ENCODE data around the gene DHRSX. TPM values are rescaled to one million over a fixed set of nuclear protein-coding genes. Genes with fewer than 3 reads are reported as not detected.

The DHRSX gene
- polyA plus RNA-seq, 2 of the 4 experiments (the other 2 are of a cell fraction), result 32.1 to 56.3 TPM

DNA sequence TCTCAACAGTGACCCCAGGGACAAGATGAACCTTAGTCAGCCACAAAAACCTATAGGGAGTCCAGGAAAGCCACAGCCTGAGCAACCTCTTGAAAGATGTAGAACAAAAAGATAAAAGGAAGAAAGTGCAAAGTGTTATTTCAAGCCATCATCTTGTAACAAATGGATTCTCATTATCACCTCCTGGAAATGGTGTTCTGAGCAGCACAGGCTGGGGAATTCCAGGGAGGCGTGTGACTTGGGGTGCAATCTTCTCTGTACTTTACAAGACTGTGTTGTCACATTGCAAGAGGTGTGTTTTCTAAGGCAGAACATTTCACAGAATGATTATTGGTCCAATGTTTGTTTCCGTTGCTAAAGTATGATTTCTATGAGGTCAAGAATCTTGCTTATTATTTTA, 214.0 kb downstream of the DHRSX start:
- ChIA-PET CTCF (no interaction called here), POLR2A (no interaction called here)
- no peak overlapping the region for H3K4me3 ChIP-seq
- TF ChIP-seq ZSCAN20 (CRISPR knock-in tag; IDR thresholded peaks at IDR 0.05), result no peak
- TF ChIP-seq, protein P1, sequence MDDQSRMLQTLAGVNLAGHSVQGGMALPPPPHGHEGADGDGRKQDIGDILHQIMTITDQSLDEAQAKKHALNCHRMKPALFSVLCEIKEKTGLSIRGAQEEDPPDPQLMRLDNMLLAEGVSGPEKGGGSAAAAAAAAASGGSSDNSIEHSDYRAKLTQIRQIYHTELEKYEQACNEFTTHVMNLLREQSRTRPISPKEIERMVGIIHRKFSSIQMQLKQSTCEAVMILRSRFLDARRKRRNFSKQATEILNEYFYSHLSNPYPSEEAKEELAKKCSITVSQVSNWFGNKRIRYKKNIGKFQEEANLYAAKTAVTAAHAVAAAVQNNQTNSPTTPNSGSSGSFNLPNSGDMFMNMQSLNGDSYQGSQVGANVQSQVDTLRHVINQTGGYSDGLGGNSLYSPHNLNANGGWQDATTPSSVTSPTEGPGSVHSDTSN (IDR thresholded peaks at IDR 0.05), result no peak
- no peak for TF ChIP-seq RCOR1 (IDR thresholded peaks at IDR 0.05; ENCODE audit: low read depth, low read length)
- no peak for TF ChIP-seq SMC3 (IDR thresholded peaks at IDR 0.05)
- no peak for TF ChIP-seq HOXB13 (CRISPR knock-in tag; IDR thresholded peaks at IDR 0.05; ENCODE audit: low read depth)
- TF ChIP-seq CHD2 (IDR thresholded peaks at IDR 0.05; ENCODE audit: low read length, partially characterized antibody), result no peak
- no peak for TF ChIP-seq RFX5 (IDR thresholded peaks at IDR 0.05)
- no peak for TF ChIP-seq USF2 (IDR thresholded peaks at IDR 0.05)
- TF ChIP-seq E2F6 (IDR thresholded peaks at IDR 0.05; ENCODE audit: borderline replicate concordance, low read depth), result no peak
- ATAC-seq (no peak), DNase-seq (ENCODE audit: low read depth in 1 of 2, low spot score in 1 of 2) (no peak), FAIRE-seq (no peak)
- H3K9me3 ChIP-seq, result peaks cover 10% of the 10 kb centered on the region; the same call in 1 of the 3 replicates
- 86% methylated on average over 2 of the region's 2 CpGs for WGBS (ENCODE audit: missing lambda C conversion rate)
- H3K4me2 ChIP-seq, result no peak overlapping the region
- H3K4me1 ChIP-seq, result no peaks in the 10 kb centered on the region
- no peak overlapping the region for H3K27ac ChIP-seq

- FAIRE-seq (no peak), ATAC-seq (no peak), DNase-seq (ENCODE audit: low read depth in 1 of 2, low spot score in 1 of 2) (no peak)
- H3K27ac ChIP-seq, result no peak overlapping the region
- 91% methylated on average over 4 of the region's 4 CpGs for WGBS (ENCODE audit: missing lambda C conversion rate)
- TF ChIP-seq MAFK (IDR thresholded peaks at IDR 0.05; ENCODE audit: partially characterized antibody), result no peak
- TF ChIP-seq, protein P1 (IDR thresholded peaks at IDR 0.05), result no peak
- TF ChIP-seq NFE2L2 (conservative IDR thresholded peaks at IDR 0.05; ENCODE audit: low read length), result no peak
- no peak for TF ChIP-seq MAX (IDR thresholded peaks at IDR 0.05)
- no peak for TF ChIP-seq FOSB (CRISPR knock-in tag; IDR thresholded peaks at IDR 0.05)
- TF ChIP-seq ZNF302 (CRISPR knock-in tag; IDR thresholded peaks at IDR 0.05), result no peak
- TF ChIP-seq, protein P2, sequence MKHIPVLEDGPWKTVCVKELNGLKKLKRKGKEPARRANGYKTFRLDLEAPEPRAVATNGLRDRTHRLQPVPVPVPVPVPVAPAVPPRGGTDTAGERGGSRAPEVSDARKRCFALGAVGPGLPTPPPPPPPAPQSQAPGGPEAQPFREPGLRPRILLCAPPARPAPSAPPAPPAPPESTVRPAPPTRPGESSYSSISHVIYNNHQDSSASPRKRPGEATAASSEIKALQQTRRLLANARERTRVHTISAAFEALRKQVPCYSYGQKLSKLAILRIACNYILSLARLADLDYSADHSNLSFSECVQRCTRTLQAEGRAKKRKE (CRISPR knock-in tag; IDR thresholded peaks at IDR 0.05; ENCODE audit: low read depth), result no peak
- no peak for TF ChIP-seq POLR2AphosphoS2 (conservative IDR thresholded peaks at IDR 0.05; ENCODE audit: low read length)
- TF ChIP-seq RFX5 (IDR thresholded peaks at IDR 0.05), result no peak
- TF ChIP-seq GATA3 (IDR thresholded peaks at IDR 0.05; ENCODE audit: borderline replicate concordance), result no peak
- TF ChIP-seq POLR2A (IDR thresholded peaks at IDR 0.05; ENCODE audit: low read length), result no peak
- TF ChIP-seq BHLHE40 (IDR thresholded peaks at IDR 0.05; ENCODE audit: low read depth, low read length), result no peak
- peaks cover 10% of the 10 kb centered on the region; the same call in 1 of the 3 replicates for H3K9me3 ChIP-seq
- ChIA-PET POLR2A (no interaction called here), CTCF (no interaction called here)
- H3K4me3 ChIP-seq, result no peak overlapping the region
- no peak overlapping the region for H3K4me2 ChIP-seq
- H3K4me1 ChIP-seq, result no peaks in the 10 kb centered on the region
Observed at GRCh38 chrX:2284601-2285000, 216.2 kb downstream of the DHRSX start.

- no peak overlapping the region for H3K4me3 ChIP-seq
- peaks cover 10% of the 10 kb centered on the region; the same call in 1 of the 3 replicates for H3K9me3 ChIP-seq
- CTCF ChIA-PET, result no interaction called here
- no peak overlapping the region for H3K4me2 ChIP-seq
- no peak for TF ChIP-seq NR3C1 (IDR thresholded peaks at IDR 0.05)
- TF ChIP-seq FOSL2 (IDR thresholded peaks at IDR 0.05), result no peak
- no peak for TF ChIP-seq FOSL2 (CRISPR knock-in tag; IDR thresholded peaks at IDR 0.05)
- TF ChIP-seq RFX5 (IDR thresholded peaks at IDR 0.05), result no peak
- no peak for TF ChIP-seq HMGXB4 (CRISPR knock-in tag; IDR thresholded peaks at IDR 0.05; ENCODE audit: borderline replicate concordance)
- no peak for TF ChIP-seq FOSB (CRISPR knock-in tag; IDR thresholded peaks at IDR 0.05)
- TF ChIP-seq ZSCAN20 (CRISPR knock-in tag; IDR thresholded peaks at IDR 0.05), result no peak
- TF ChIP-seq HOXB5 (CRISPR knock-in tag; IDR thresholded peaks at IDR 0.05), result no peak
- TF ChIP-seq, protein P1 (IDR thresholded peaks at IDR 0.05), result no peak
- no peak for TF ChIP-seq MAFK (IDR thresholded peaks at IDR 0.05; ENCODE audit: partially characterized antibody)
- no peak for TF ChIP-seq EHF (CRISPR knock-in tag; IDR thresholded peaks at IDR 0.05)
- TF ChIP-seq HEYL (CRISPR knock-in tag; IDR thresholded peaks at IDR 0.05), result no peak
- TF ChIP-seq MYC (IDR thresholded peaks at IDR 0.05; ENCODE audit: borderline replicate concordance, low read length), result no peak
- ATAC-seq, result no peak
- H3K4me1 ChIP-seq, result no peaks in the 10 kb centered on the region
- POLR2A ChIA-PET, result no interaction called here
- FAIRE-seq, result no peak
- DNase-seq (ENCODE audit: low read depth in 1 of 2, low spot score in 1 of 2), result no peak
- WGBS (ENCODE audit: missing lambda C conversion rate), result 91% methylated on average over 3 of the region's 3 CpGs
- no peak overlapping the region for H3K27ac ChIP-seq
Observed at GRCh38 chrX:2284133-2284532, 216.6 kb downstream of the DHRSX start.

All from A549 (cell line).